Activated naive CD8-positive, alpha-beta T cell treated with anti-CD3 and anti-CD28 coated beads for 36 hours (primary cell): Measurements from ENCODE around the gene COL19A1. TPM values are rescaled to one million over a fixed set of nuclear protein-coding genes. Genes with fewer than 3 reads are reported as not detected.
"Not testable (repeated sequence)": the region's sequence is repeated elsewhere in the genome, so short reads cannot be mapped to it uniquely, and the experiment has no call there.

Experiments
- DNase-seq: peaks from one replicate; pipeline ENCODE4 v3.0.0; 2021
- H3K27ac Mint-ChIP-seq: one replicate; pipeline ENCODE4 v1.8.0; 2022; ENCODE audit warnings: mild to moderate bottlenecking, moderate library complexity, mixed read lengths
- H3K27me3 Mint-ChIP-seq: one replicate; pipeline ENCODE4 v1.8.0; 2022; ENCODE audit warnings: mild to moderate bottlenecking, mixed read lengths
- H3K36me3 Mint-ChIP-seq: one replicate; pipeline ENCODE4 v1.8.0; 2021; ENCODE audit warnings: mild to moderate bottlenecking, mixed read lengths
- H3K4me1 Mint-ChIP-seq: one replicate; pipeline ENCODE4 v1.8.0; 2021; ENCODE audit warnings: mixed read lengths
- H3K4me3 Mint-ChIP-seq: one replicate; pipeline ENCODE4 v1.8.0; 2022; ENCODE audit warnings: mild to moderate bottlenecking, moderate library complexity, mixed read lengths
- H3K9me3 Mint-ChIP-seq: one replicate; pipeline ENCODE4 v1.8.0; 2022; ENCODE audit warnings: mixed read lengths
- total RNA-seq, 2 experiments: library from RNA; stranded (reverse); gene quantifications; one replicate each; pipeline ENCODE4 v1.2.3, GENCODE V29; 2021

The COL19A1 gene
- total RNA-seq, 2 experiments from 2014 or later = 0.36 to 0.47 TPM

- not testable (repeated sequence) for DNase-seq, H3K36me3 Mint-ChIP-seq, H3K9me3 Mint-ChIP-seq, H3K27ac Mint-ChIP-seq, H3K4me3 Mint-ChIP-seq, H3K4me1 Mint-ChIP-seq, H3K27me3 Mint-ChIP-seq
Observed at GRCh38 chr6:70010339-70010738, 144.0 kb downstream of the COL19A1 start.

GRCh38 chr6:70023201-70023600 lies 156.8 kb downstream of the COL19A1 start:
- H3K4me3 Mint-ChIP-seq, H3K36me3 Mint-ChIP-seq, H3K9me3 Mint-ChIP-seq, DNase-seq, H3K27ac Mint-ChIP-seq, H3K4me1 Mint-ChIP-seq, H3K27me3 Mint-ChIP-seq: not testable (repeated sequence)

GRCh38 chr6:70028246-70028645 lies 161.9 kb downstream of the COL19A1 start:
- Mint-ChIP-seq H3K4me3 (no peak overlapping the region), H3K27ac (no peak overlapping the region), H3K27me3 (peaks cover 4% of the 10 kb centered on the region), H3K9me3 (no peaks in the 10 kb centered on the region), H3K36me3 (no peaks in the 10 kb centered on the region), H3K4me1 (no peaks in the 10 kb centered on the region)
- DNase-seq = no peak

DNA sequence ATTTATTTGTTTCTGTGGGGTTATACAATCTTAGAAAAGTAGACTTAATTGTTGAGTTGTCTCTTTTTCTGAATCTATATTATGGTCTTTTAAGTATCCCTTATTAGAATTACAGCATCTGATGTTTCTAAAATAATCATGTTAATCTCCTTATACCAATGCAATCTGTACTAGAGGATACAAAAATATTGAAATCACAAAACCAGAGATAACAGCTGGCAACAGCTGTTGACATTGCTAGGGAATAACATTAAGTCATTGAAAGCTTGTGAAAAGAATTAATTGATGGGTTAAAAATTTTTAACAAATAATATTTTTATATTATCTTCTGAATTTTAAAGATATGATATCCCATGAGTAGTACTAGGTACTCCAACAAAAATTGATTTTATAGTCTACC lies 162.6 kb downstream of the COL19A1 start:
- H3K36me3 Mint-ChIP-seq = no peaks in the 10 kb centered on the region
- no peaks in the 10 kb centered on the region for H3K4me1 Mint-ChIP-seq
- H3K4me3 Mint-ChIP-seq = no peak overlapping the region
- H3K27ac Mint-ChIP-seq = no peak overlapping the region
- no peak for DNase-seq
- H3K27me3 Mint-ChIP-seq = peaks cover 4% of the 10 kb centered on the region
- H3K9me3 Mint-ChIP-seq = no peaks in the 10 kb centered on the region

- Mint-ChIP-seq H3K27me3 (peaks cover 4% of the 10 kb centered on the region), H3K9me3 (no peaks in the 10 kb centered on the region), H3K4me1 (no peaks in the 10 kb centered on the region)
Observed at GRCh38 chr6:70033781-70034180, 167.4 kb downstream of the COL19A1 start.

GRCh38 chr6:70037445-70037844 lies 171.1 kb downstream of the COL19A1 start:
- Mint-ChIP-seq H3K27me3 (peaks cover 4% of the 10 kb centered on the region), H3K4me1 (no peaks in the 10 kb centered on the region), H3K27ac (no peak overlapping the region), H3K4me3 (no peak overlapping the region), H3K9me3 (no peaks in the 10 kb centered on the region), H3K36me3 (no peaks in the 10 kb centered on the region)
- DNase-seq = no peak

More at GRCh38 chr6:70033781-70034180, 167.4 kb downstream of the COL19A1 start:
- H3K36me3 Mint-ChIP-seq = no peaks in the 10 kb centered on the region
- no peak for DNase-seq
- no peak overlapping the region for H3K27ac Mint-ChIP-seq
- H3K4me3 Mint-ChIP-seq = no peak overlapping the region

DNA sequence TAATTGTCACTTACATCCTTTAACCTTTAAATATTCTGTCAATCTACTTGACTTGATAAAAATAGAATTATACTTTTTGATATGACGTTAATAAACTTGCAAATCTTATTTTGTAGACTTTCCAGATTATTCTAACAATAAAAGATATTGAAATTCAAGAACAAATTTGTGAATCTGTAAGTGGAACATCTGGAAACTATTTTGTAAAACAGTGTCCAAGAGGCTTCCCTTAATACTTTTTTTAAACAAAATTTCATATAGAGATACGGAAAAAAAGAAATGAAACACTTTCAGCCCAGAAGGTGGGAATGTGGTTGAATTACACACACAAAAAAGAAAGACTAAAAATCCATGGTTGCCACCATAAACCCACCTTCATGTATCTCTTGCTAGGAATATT lies 174.4 kb downstream of the COL19A1 start:
- peaks cover 4% of the 10 kb centered on the region for H3K27me3 Mint-ChIP-seq
- no peaks in the 10 kb centered on the region for H3K4me1 Mint-ChIP-seq
- no peak overlapping the region for H3K4me3 Mint-ChIP-seq
- H3K36me3 Mint-ChIP-seq = no peaks in the 10 kb centered on the region
- DNase-seq = no peak
- peaks cover 1% of the 10 kb centered on the region for H3K9me3 Mint-ChIP-seq
- H3K27ac Mint-ChIP-seq = no peak overlapping the region

DNA sequence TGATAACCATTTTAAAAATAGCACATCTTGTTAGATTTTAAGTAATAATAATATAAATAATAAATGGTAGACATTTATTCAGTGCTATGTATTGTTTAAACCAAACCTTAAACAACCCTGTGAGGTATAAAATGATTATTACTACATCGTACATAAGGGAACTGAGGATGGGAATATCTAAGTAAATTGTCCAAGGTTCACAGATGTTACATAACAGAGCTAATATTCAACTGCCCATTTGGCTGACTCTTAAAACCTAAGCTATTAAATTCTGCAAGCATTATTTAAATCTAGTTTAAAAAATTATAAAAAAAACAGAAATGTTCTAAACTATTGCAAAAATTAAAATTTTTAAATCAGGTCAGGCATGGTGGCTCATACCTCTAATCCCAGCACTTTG lies 175.1 kb downstream of the COL19A1 start:
- Mint-ChIP-seq H3K36me3 (no peaks in the 10 kb centered on the region), H3K27me3 (peaks cover 4% of the 10 kb centered on the region), H3K4me1 (no peaks in the 10 kb centered on the region), H3K27ac (no peak overlapping the region), H3K4me3 (no peak overlapping the region), H3K9me3 (peaks cover 1% of the 10 kb centered on the region)
- no peak for DNase-seq

DNA sequence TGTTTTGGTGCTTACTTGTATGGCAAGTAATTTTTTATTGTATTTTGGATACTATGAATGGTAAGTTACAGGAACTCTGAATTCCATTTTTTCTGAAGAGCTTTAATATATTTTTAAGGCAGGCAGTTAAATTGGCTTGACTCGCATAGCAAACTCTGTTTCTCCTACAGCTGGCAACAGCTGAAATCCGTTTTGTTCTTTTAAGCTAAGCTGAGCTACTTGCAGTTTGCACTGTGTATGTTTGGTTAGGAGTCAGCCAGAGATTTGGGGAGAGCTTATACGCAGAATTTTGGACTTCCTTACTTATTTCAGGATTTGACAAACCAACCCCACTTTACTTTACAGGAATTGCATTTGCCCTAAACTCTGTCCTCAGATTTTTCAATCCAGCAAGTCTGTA lies 179.1 kb downstream of the COL19A1 start:
- no peaks in the 10 kb centered on the region for H3K36me3 Mint-ChIP-seq
- H3K4me1 Mint-ChIP-seq = no peaks in the 10 kb centered on the region
- H3K27ac Mint-ChIP-seq = no peak overlapping the region
- H3K27me3 Mint-ChIP-seq = peaks cover 7% of the 10 kb centered on the region
- DNase-seq = no peak
- H3K4me3 Mint-ChIP-seq = no peak overlapping the region
- H3K9me3 Mint-ChIP-seq = peaks cover 1% of the 10 kb centered on the region

DNA sequence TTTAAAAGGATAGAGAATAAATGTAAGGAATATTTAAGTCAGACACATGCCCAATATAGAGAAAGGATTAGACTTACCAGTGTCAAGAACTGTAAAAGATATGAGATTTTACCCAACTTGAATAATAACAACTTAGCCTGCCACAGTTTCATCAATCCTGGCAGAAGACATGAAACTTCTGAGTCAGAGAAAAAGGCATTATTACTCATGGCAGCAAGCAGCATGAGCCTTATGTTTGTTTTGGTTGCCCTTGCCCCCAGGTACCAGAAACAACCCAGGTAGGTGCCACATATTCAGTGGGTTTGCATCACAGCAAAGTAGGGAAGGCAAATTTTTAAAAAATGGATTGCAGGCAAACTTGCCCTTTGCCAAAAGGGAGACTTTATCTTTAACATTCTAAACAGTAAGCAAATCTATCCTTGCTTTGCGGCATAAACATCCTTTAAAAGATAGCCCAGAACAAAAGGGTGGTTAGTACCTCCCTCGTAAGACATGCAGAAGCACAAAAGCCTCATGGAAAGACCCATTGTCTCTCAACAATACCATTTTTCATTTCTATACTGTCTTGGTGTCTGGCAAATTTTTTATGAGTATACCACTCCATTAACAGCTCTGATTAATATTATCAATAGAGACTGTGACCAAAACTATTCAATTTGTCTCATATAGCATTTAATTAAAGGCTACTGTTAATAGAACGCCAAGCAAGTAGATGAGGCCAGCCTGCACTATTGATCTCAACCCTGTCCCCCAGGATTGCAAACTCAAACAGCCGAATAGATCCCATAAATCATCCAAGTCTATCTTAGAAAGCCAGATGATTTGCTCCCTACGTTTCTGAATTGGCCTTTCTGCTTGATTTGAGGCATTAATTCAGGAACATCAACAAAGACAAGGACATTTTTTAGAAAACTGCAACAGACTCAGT lies 185.1 kb downstream of the COL19A1 start:
- DNase-seq = no peak
- H3K27ac Mint-ChIP-seq = no peak overlapping the region
- no peaks in the 10 kb centered on the region for H3K9me3 Mint-ChIP-seq
- H3K4me3 Mint-ChIP-seq = no peak overlapping the region
- H3K4me1 Mint-ChIP-seq = no peaks in the 10 kb centered on the region
- H3K36me3 Mint-ChIP-seq = no peaks in the 10 kb centered on the region
- H3K27me3 Mint-ChIP-seq = peaks cover 3% of the 10 kb centered on the region

DNA sequence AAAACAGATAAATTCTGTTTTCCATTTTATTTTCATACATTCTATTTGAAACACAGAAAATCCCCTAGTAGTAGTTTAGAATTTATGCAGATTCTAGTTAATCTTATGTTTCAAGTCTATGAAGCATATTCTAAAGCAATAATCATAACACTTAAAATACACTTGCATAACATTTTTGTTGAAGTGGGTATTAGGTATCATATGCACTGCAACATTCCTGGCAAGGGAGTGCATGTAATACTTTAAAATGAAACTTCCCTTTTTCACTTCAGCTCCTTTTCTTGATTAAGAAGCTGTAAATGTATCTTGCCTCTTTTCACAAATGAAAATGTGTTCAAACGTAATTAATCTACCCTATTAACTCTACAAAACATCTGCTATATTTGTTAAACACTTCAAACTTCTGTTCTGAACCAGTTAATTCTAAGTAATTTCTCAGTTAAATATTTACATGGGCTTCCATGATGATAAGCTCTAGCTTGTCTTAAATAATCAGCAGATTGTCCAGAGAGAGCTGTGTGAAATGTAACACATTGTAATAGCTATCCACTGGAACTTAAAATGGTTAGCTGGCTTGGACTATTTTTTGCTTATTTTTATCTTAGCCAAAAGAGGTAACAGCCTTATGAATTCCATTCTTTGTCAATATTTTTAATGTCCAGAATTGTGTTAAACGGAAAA lies 192.8 kb downstream of the COL19A1 start:
- no peak overlapping the region for H3K27ac Mint-ChIP-seq
- H3K4me1 Mint-ChIP-seq = no peaks in the 10 kb centered on the region
- DNase-seq = no peak
- H3K4me3 Mint-ChIP-seq = no peak overlapping the region
- no peaks in the 10 kb centered on the region for H3K9me3 Mint-ChIP-seq
- peaks cover 3% of the 10 kb centered on the region for H3K27me3 Mint-ChIP-seq
- H3K36me3 Mint-ChIP-seq = no peaks in the 10 kb centered on the region

DNA sequence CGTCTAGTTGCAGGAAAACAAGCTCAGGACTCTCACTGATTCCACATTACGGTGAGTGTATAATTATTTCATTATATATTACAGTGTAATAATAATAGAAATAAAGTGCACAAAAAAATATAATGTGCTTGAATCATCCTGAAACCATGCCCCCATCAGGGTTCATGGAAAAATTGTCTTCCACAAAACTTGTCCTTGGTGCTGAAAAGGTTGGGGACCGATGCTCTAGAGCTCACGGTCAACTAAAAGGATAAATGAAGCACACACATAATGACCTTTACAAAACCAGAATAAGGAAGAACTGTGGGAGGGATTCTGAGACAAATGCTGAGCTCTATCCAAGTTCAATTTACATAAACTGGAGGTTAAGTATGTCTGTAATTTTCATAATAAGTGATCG lies 194.3 kb downstream of the COL19A1 start:
- Mint-ChIP-seq H3K27me3 (peaks cover 3% of the 10 kb centered on the region), H3K9me3 (no peaks in the 10 kb centered on the region), H3K36me3 (no peaks in the 10 kb centered on the region), H3K4me3 (no peak overlapping the region), H3K27ac (no peak overlapping the region), H3K4me1 (no peaks in the 10 kb centered on the region)
- no peak for DNase-seq

- Mint-ChIP-seq H3K27me3 (peaks cover 3% of the 10 kb centered on the region), H3K9me3 (no peaks in the 10 kb centered on the region), H3K4me1 (no peaks in the 10 kb centered on the region), H3K36me3 (no peaks in the 10 kb centered on the region), H3K4me3 (no peak overlapping the region), H3K27ac (no peak overlapping the region)
- no peak for DNase-seq
Observed at GRCh38 chr6:70061546-70061945, 195.2 kb downstream of the COL19A1 start.

GRCh38 chr6:70062010-70062409 lies 195.7 kb downstream of the COL19A1 start:
- no peak for DNase-seq
- no peaks in the 10 kb centered on the region for H3K9me3 Mint-ChIP-seq
- no peak overlapping the region for H3K4me3 Mint-ChIP-seq
- H3K27ac Mint-ChIP-seq = no peak overlapping the region
- no peaks in the 10 kb centered on the region for H3K36me3 Mint-ChIP-seq
- H3K27me3 Mint-ChIP-seq = peaks cover 3% of the 10 kb centered on the region
- H3K4me1 Mint-ChIP-seq = no peaks in the 10 kb centered on the region

GRCh38 chr6:70072540-70073179 lies 206.3 kb downstream of the COL19A1 start:
- no peaks in the 10 kb centered on the region for H3K36me3 Mint-ChIP-seq
- H3K4me1 Mint-ChIP-seq = no peaks in the 10 kb centered on the region
- no peaks in the 10 kb centered on the region for H3K9me3 Mint-ChIP-seq
- peaks cover 12% of the 10 kb centered on the region for H3K27me3 Mint-ChIP-seq
- H3K27ac Mint-ChIP-seq = no peak overlapping the region
- no peak for DNase-seq
- no peak overlapping the region for H3K4me3 Mint-ChIP-seq
